Panc1 (cell line): ENCODE results near the gene CCDC116. TPM values are rescaled to one million over a fixed set of nuclear protein-coding genes. Genes with fewer than 3 reads are reported as not detected.

ENCODE experiments used
- ATAC-seq: fragments of 200-7000 bp; cut with Tn5 transposase; 2 replicates; pipeline ENCODE4 v1.9.1; 2020; ENCODE audit warnings: mild to moderate bottlenecking, moderate library complexity
- BruUV-seq: library from RNA; stranded (reverse); fragments of 400-500 nt; replicated peaks from 2 replicates; lab custom pipeline; 2021; lab: Mats Ljungman, UMichigan
- CTCF ChIA-PET: fragments of 300-600 bp; sonication (Branson Sonifier 250); formaldehyde crosslinking; loops from one replicate; lab custom pipeline; 2022; ENCODE audit warnings: antibody characterized with exemption; lab: Charles Lee
- POLR2A ChIA-PET: fragments of 300-600 bp; sonication (Branson Sonifier 250); formaldehyde crosslinking; loops from one replicate; lab custom pipeline; 2022; ENCODE audit warnings: antibody characterized with exemption; lab: Charles Lee
- DNase-seq: peaks from one replicate; pipeline ENCODE4 v3.0.0-alpha.2; 2010; ENCODE audit warnings: low read depth, low spot score
- H3K27ac ChIP-seq: 2 replicates; pipeline ENCODE4 v1.5.1; 2011; ENCODE audit warnings: mild to moderate bottlenecking, low read length, inconsistent platforms
- H3K27me3 ChIP-seq: fragments of 200-500 bp; sonication (Bioruptor generic); 2 replicates; pipeline ENCODE4 v1.6.0; 2014; ENCODE audit warnings: low read length, inconsistent platforms; ENCODE audit not compliant: control insufficient read depth, insufficient read depth
- H3K36me3 ChIP-seq: fragments of 200-500 bp; sonication (Bioruptor generic); 2 replicates; pipeline ENCODE4 v1.5.1; 2014; ENCODE audit warnings: inconsistent platforms, mild to moderate bottlenecking, low read length, moderate library complexity; ENCODE audit not compliant: control insufficient read depth, insufficient read depth
- H3K4me1 ChIP-seq: 2 replicates; pipeline ENCODE4 v1.5.1; 2011; ENCODE audit warnings: inconsistent platforms, mild to moderate bottlenecking, low read length, moderate library complexity; ENCODE audit not compliant: control insufficient read depth, insufficient read depth
- H3K4me3 ChIP-seq, 2 experiments: 2 replicates each; pipeline ENCODE4 v1.5.1; 2011 to 2012; ENCODE audit warnings: low read depth in 2 of 2, low read length in 2 of 2, mild to moderate bottlenecking in 2 of 2, inconsistent platforms in 1 of 2, moderate library complexity in 1 of 2
- H3K9me3 ChIP-seq: fragments of 200-500 bp; sonication (Bioruptor generic); 2 replicates; pipeline ENCODE4 v1.5.1; 2014; ENCODE audit warnings: low read depth, mild to moderate bottlenecking, inconsistent platforms, low read length, moderate library complexity; ENCODE audit not compliant: control insufficient read depth, insufficient read depth
- CTCF ChIP-seq: fragments of 450-650 bp; IDR thresholded peaks from 2 replicates; pipeline ENCODE4 v1.5.1; 2017; ENCODE audit warnings: mild to moderate bottlenecking
- POLR2AphosphoS5 ChIP-seq: IDR thresholded peaks from 2 replicates; pipeline ENCODE4 v1.6.1; 2012; ENCODE audit warnings: mild to moderate bottlenecking, low read depth, low read length, moderate library complexity
- REST ChIP-seq, 2 experiments: IDR thresholded peaks; 2 replicates each; pipeline ENCODE4 v1.6.1; 2011 to 2012; ENCODE audit warnings: low read depth in 2 of 2, control low read depth in 1 of 2, low read length in 1 of 2, mild to moderate bottlenecking in 1 of 2, moderate library complexity in 1 of 2; ENCODE audit not compliant: insufficient read depth in 1 of 2
- SIN3A ChIP-seq: IDR thresholded peaks from 2 replicates; pipeline ENCODE4 v1.6.1; 2012; ENCODE audit warnings: low read depth, mild to moderate bottlenecking, low read length, moderate library complexity, borderline replicate concordance; ENCODE audit not compliant: insufficient read depth
- TCF7L2 ChIP-seq: IDR thresholded peaks from 2 replicates; pipeline ENCODE4 v1.6.1; 2011; ENCODE audit warnings: mild to moderate bottlenecking, low read depth, low read length, inconsistent platforms
- in situ Hi-C: cut with HindIII; loops from 2 replicates; pipeline ENCODE4 v1.10.0; 2016; ENCODE audit warnings: low sequenced_read_pairs, low pct_unique_long_range_greater_than_20kb
- intact Hi-C: fragments of 100-400 bp; cut with micrococcal nuclease; formaldehyde crosslinking; loops from one replicate; pipeline ENCODE4 v1.10.0; 2022; ENCODE audit not compliant: unreplicated experiment
- total RNA-seq: library from RNA; stranded (reverse); gene quantifications from one replicate; pipeline ENCODE4 v1.2.1, GENCODE V29; 2021; ENCODE audit not compliant: unreplicated experiment

CCDC116 gene
- total RNA-seq, 1 experiment from 2014 or later: not detected

- intact Hi-C loops: no loop called here
- DNase-seq (no peak), ATAC-seq (no peak)
- Histone ChIP-seq H3K36me3 (no peaks in the 10 kb centered on the region), H3K4me1 (no peaks in the 10 kb centered on the region; the same call in 1 of the 2 replicates), H3K27ac (no peak overlapping the region), H3K4me3 (no peak overlapping the region), H3K9me3 (no peaks in the 10 kb centered on the region), H3K27me3 (no peaks in the 10 kb centered on the region)
- CTCF ChIA-PET: no interaction called here
- no peak for TF ChIP-seq CTCF
- TF ChIP-seq SIN3A: no peak
- TF ChIP-seq POLR2AphosphoS5: no peak
- no peak for TF ChIP-seq REST (IDR thresholded peaks at IDR 0.05; ENCODE audit: insufficient read depth in 1 of 2, low read depth in 2 of 2, low read length in 1 of 2)
- no peak for TF ChIP-seq TCF7L2
- BruUV-seq: no TSS peak
- POLR2A ChIA-PET: interaction anchor here (0.6 kb wide), 1 partner anchor 61 kb away, joined by 7 read pairs; no protein-coding TSS in a partner anchor
- in situ Hi-C loops: no loop called here
These were observed 28.6 kb upstream of the CCDC116 start for GRCh38 chr22:21603973-21604372.

- Histone ChIP-seq H3K9me3 (no peaks in the 10 kb centered on the region), H3K4me3 (no peak overlapping the region), H3K4me1 (no peaks in the 10 kb centered on the region; the same call in 1 of the 2 replicates), H3K27me3 (no peaks in the 10 kb centered on the region), H3K27ac (no peak overlapping the region), H3K36me3 (no peaks in the 10 kb centered on the region)
- in situ Hi-C loops: no loop called here
- CTCF ChIA-PET: no interaction called here
- TF ChIP-seq CTCF (no peak), REST (IDR thresholded peaks at IDR 0.05; ENCODE audit: insufficient read depth in 1 of 2, low read depth in 2 of 2, low read length in 1 of 2) (no peak), SIN3A (no peak), POLR2AphosphoS5 (no peak), TCF7L2 (no peak)
- POLR2A ChIA-PET: no interaction called here
- DNase-seq (no peak), ATAC-seq (no peak)
- no TSS peak for BruUV-seq
- intact Hi-C loops: no loop called here
These were observed 26.5 kb upstream of the CCDC116 start for GRCh38 chr22:21605887-21606564.
